H9 (cell line): ENCODE results near the gene HIGD2A. TPM values are rescaled to one million over a fixed set of nuclear protein-coding genes. Genes with fewer than 3 reads are reported as not detected.

Experiments used
- DNase-seq: peaks from one replicate; pipeline ENCODE4 v3.0.0-alpha.2; 2017
- H2AFZ ChIP-seq: one replicate; pipeline ENCODE4 v1.6.1; 2013; ENCODE audit warnings: mild to moderate bottlenecking, low read length, control low read depth, moderate library complexity
- H2AK5ac ChIP-seq: 2 replicates; pipeline ENCODE4 v1.6.1; 2013; ENCODE audit warnings: low read length, control low read depth, mixed read lengths; ENCODE audit not compliant: insufficient read length
- H2BK120ac ChIP-seq: one replicate; pipeline ENCODE4 v1.6.1; 2013; ENCODE audit warnings: low read depth, mild to moderate bottlenecking, low read length, control low read depth, inconsistent platforms; ENCODE audit not compliant: poor library complexity, severe bottlenecking
- H2BK12ac ChIP-seq: 2 replicates; pipeline ENCODE4 v1.6.1; 2013; ENCODE audit warnings: low read length, control low read depth, mixed read lengths, low read depth; ENCODE audit not compliant: insufficient read length
- H2BK15ac ChIP-seq: 2 replicates; pipeline ENCODE4 v1.6.1; 2013; ENCODE audit warnings: low read depth, low read length, control low read depth
- H2BK20ac ChIP-seq: one replicate; pipeline ENCODE4 v1.6.1; 2013; ENCODE audit warnings: low read depth, mild to moderate bottlenecking, low read length, control low read depth, inconsistent platforms; ENCODE audit not compliant: poor library complexity, severe bottlenecking
- H2BK5ac ChIP-seq: 2 replicates; pipeline ENCODE4 v1.6.1; 2013; ENCODE audit warnings: low read length, control low read depth, mixed read lengths; ENCODE audit not compliant: insufficient read length
- H3K14ac ChIP-seq: 2 replicates; pipeline ENCODE4 v1.6.1; 2013; ENCODE audit warnings: low read length, control low read depth; ENCODE audit not compliant: insufficient read depth
- H3K18ac ChIP-seq: 2 replicates; pipeline ENCODE4 v1.6.1; 2013; ENCODE audit warnings: low read depth, mild to moderate bottlenecking, mixed read lengths, low read length, control low read depth; ENCODE audit not compliant: insufficient read length
- H3K23ac ChIP-seq: 2 replicates; pipeline ENCODE4 v1.6.1; 2013; ENCODE audit warnings: low read length, control low read depth, mixed read lengths, low read depth; ENCODE audit not compliant: insufficient read length
- H3K23me2 ChIP-seq: 2 replicates; pipeline ENCODE4 v1.6.1; 2013; ENCODE audit warnings: low read depth, mild to moderate bottlenecking, mixed read lengths, low read length, control low read depth; ENCODE audit not compliant: insufficient read length, poor library complexity, severe bottlenecking
- H3K27ac ChIP-seq: 2 replicates; pipeline ENCODE4 v1.5.1; 2013; ENCODE audit warnings: low read length, control low read depth, mixed read lengths, low read depth; ENCODE audit not compliant: insufficient read length
- H3K27me3 ChIP-seq: 2 replicates; pipeline ENCODE4 v1.6.1; 2013; ENCODE audit warnings: low read length, control low read depth, inconsistent platforms; ENCODE audit not compliant: insufficient read depth
- H3K4ac ChIP-seq: 2 replicates; pipeline ENCODE4 v1.6.1; 2013; ENCODE audit warnings: low read depth, mild to moderate bottlenecking, control low read depth, inconsistent platforms, low read length, moderate library complexity
- H3K4me1 ChIP-seq: 2 replicates; pipeline ENCODE4 v1.6.1; 2013; ENCODE audit warnings: low read length, control low read depth, inconsistent platforms; ENCODE audit not compliant: insufficient read depth
- H3K4me2 ChIP-seq: 2 replicates; pipeline ENCODE4 v1.6.1; 2013; ENCODE audit warnings: low read length, control low read depth, mixed read lengths; ENCODE audit not compliant: insufficient read length, insufficient read depth
- H3K56ac ChIP-seq: 2 replicates; pipeline ENCODE4 v1.6.1; 2013; ENCODE audit warnings: low read depth, mild to moderate bottlenecking, mixed read lengths, low read length, control low read depth; ENCODE audit not compliant: insufficient read length
- H3K79me1 ChIP-seq: 2 replicates; pipeline ENCODE4 v1.6.1; 2013; ENCODE audit warnings: low read depth, mild to moderate bottlenecking, moderate library complexity, low read length, control low read depth, inconsistent platforms; ENCODE audit not compliant: insufficient read depth, poor library complexity, severe bottlenecking
- H3K79me2 ChIP-seq: 2 replicates; pipeline ENCODE4 v1.6.1; 2013; ENCODE audit warnings: low read length, control low read depth, inconsistent platforms; ENCODE audit not compliant: insufficient read depth
- H3K9ac ChIP-seq: 2 replicates; pipeline ENCODE4 v1.6.1; 2013; ENCODE audit warnings: low read length, control low read depth, mixed read lengths; ENCODE audit not compliant: insufficient read length; ENCODE audit errors: extremely low read depth
- H3K9me3 ChIP-seq: one replicate; pipeline ENCODE4 v1.6.1; 2013; ENCODE audit warnings: low read depth, low read length, inconsistent platforms; ENCODE audit not compliant: control insufficient read depth
- H3T11ph ChIP-seq: one replicate; pipeline ENCODE4 v1.6.1; 2013; ENCODE audit warnings: mild to moderate bottlenecking, low read length, control low read depth, inconsistent platforms
- H4K20me1 ChIP-seq: one replicate; pipeline ENCODE4 v1.6.1; 2013; ENCODE audit not compliant: control insufficient read depth, insufficient read length, insufficient read depth
- H4K5ac ChIP-seq: 2 replicates; pipeline ENCODE4 v1.6.1; 2013; ENCODE audit warnings: low read depth, mild to moderate bottlenecking, mixed read lengths, low read length, control low read depth; ENCODE audit not compliant: insufficient read length
- H4K8ac ChIP-seq: replicated peaks from 2 replicates; pipeline ENCODE4 v1.6.1; 2013; ENCODE audit warnings: low read length, control low read depth, mixed read lengths, low read depth; ENCODE audit not compliant: insufficient read length
- H4K91ac ChIP-seq: 2 replicates; pipeline ENCODE4 v1.6.1; 2013; ENCODE audit warnings: low read depth, mild to moderate bottlenecking, moderate library complexity, mixed read lengths, low read length, control low read depth; ENCODE audit not compliant: insufficient read length
- H3K27ac Mint-ChIP-seq, 3 experiments: 2 replicates in 2 of 3; 3 replicates in 1 of 3; pipeline ENCODE4 v1.8.0; 2020 to 2021; ENCODE audit warnings: mixed read lengths in 3 of 3, mild to moderate bottlenecking in 1 of 3, moderate library complexity in 1 of 3
- H3K27me3 Mint-ChIP-seq: 2 replicates; pipeline ENCODE4 v1.8.0; 2021; ENCODE audit warnings: low read depth, mild to moderate bottlenecking, moderate library complexity, mixed read lengths
- H3K36me3 Mint-ChIP-seq, 3 experiments: 2 replicates in 2 of 3; 3 replicates in 1 of 3; pipeline ENCODE4 v1.8.0; 2020 to 2021; ENCODE audit warnings: low read depth in 3 of 3, mixed read lengths in 3 of 3; ENCODE audit not compliant: insufficient read depth in 1 of 3
- H3K4me1 Mint-ChIP-seq, 2 experiments: 2 replicates each; pipeline ENCODE4 v1.8.0; 2020; ENCODE audit warnings: mixed read lengths in 2 of 2
- H3K4me3 Mint-ChIP-seq, 2 experiments: 2 replicates in 1 of 2; 3 replicates in 1 of 2; pipeline ENCODE4 v1.8.0; 2020 to 2021; ENCODE audit warnings: mild to moderate bottlenecking in 2 of 2, mixed read lengths in 2 of 2, moderate library complexity in 1 of 2
- H3K9me3 Mint-ChIP-seq, 2 experiments: 2 replicates in 1 of 2; 3 replicates in 1 of 2; pipeline ENCODE4 v1.8.0; 2020; ENCODE audit warnings: mild to moderate bottlenecking in 2 of 2, mixed read lengths in 2 of 2, moderate library complexity in 1 of 2
- WGBS: extraction: QIAGEN DNeasy Blood & Tissue Kit; methylation state at CpG from one replicate; pipeline ENCODE4 v1.1.7; 2013; ENCODE audit warnings: missing lambda C conversion rate, low lambda C conversion rate, mixed read lengths; ENCODE audit not compliant: insufficient read length; ENCODE audit errors: extremely low coverage; 5-methylcytosine and 5-hydroxymethylcytosine counted together
- long read RNA-seq: library from polyadenylated mRNA; unstranded; transcript quantifications from one replicate; pipeline ENCODE4 v2.0.0, GENCODE V29; 2020
- total RNA-seq: library from RNA; stranded (reverse); gene quantifications from 2 replicates; pipeline ENCODE4 v1.2.1, GENCODE V29; 2021
- TF ChIP-seq, protein P1 (sequence below): fragments of 200-600 bp; sonication (generic); conservative IDR thresholded peaks from 3 replicates; pipeline ENCODE4 v1.8.0; 2021; ENCODE audit warnings: antibody characterized with exemption, mild to moderate bottlenecking

HIGD2A gene, protein sequence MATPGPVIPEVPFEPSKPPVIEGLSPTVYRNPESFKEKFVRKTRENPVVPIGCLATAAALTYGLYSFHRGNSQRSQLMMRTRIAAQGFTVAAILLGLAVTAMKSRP
- total RNA-seq, result 92.3 and 92.8 TPM in 2 replicates
- long read RNA-seq, transcript HIGD2A-201 (2 exons, 668 nt), result major isoform, 38 of 38 reads
- long read RNA-seq, partial matches to known transcripts, result 0 of 38 reads
- long read RNA-seq, other reads (novel, unspliced or antisense), result 0 of 38 reads

DNA sequence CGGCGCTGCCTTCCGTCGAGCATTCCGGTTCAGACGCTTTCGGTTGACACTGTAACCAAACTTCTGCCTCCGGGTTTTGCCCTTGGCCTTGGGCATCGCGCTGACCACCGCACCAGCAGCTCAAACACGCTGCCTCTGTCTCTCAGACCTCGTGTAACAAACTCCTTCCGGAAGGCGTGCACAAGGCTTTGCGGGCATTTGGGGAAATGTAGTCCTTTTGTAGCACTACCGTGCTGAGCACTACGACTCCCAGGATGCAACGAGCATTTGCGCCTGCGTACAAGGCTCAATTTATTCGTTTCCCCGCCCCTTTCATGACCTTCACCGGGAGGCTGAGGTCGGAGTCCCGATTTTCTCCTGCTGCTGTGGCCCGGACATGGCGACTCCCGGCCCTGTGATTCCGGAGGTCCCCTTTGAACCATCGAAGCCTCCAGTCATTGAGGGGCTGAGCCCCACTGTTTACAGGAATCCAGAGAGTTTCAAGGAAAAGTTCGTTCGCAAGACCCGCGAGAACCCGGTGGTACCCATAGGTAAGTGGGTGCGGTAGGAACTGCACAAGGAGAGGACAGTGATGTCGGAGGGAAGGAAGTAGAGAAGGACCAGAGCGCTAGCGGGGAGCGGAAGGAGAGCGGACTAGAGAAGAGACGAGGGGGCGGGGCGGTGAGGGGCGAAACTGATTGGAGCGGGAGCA lies at the start of gene HIGD2A, which contains the start of gene NOP16:
Gene HIGD2A (plus strand): TSS at position 308 of the 691 bp plus-strand sequence. CDS start 69 bp downstream, at position 377.
Gene NOP16 (minus strand): TSS at position 155 of the 691 bp plus-strand sequence. CDS start 59 bp downstream, at position 96.
- peak within 1 kb of the TSS; percentile 100 for H3K27ac Mint-ChIP-seq
- H3K9me3 Mint-ChIP-seq, result peaks cover 0 to 3% of the 10 kb centered on the region in 2 experiments; a peak in 1 of 5 replicates
- Histone ChIP-seq H3K14ac (peak within 1 kb of the TSS; percentile 55; the same call in 1 of the 2 replicates), H3K9me3 (no peaks in the 10 kb centered on the region), H4K8ac (no peak within 1 kb of the TSS), H3K27ac (peak within 1 kb of the TSS; percentile 0), H3K56ac (no peak within 1 kb of the TSS), H3K23ac (no peak within 1 kb of the TSS), H3T11ph (no peak within 1 kb of the TSS), H4K20me1 (no peaks in the 10 kb centered on the region), H3K23me2 (peaks cover 7% of the 10 kb centered on the region), H4K5ac (no peak within 1 kb of the TSS), H3K4me2 (peak within 1 kb of the TSS; percentile 89), H2BK5ac (no peak within 1 kb of the TSS), H2BK120ac (no peak within 1 kb of the TSS), H3K79me1 (no peaks in the 10 kb centered on the region), H3K18ac (peak within 1 kb of the TSS; percentile 73), H3K4me1 (no peaks in the 10 kb centered on the region), H4K91ac (no peak within 1 kb of the TSS), H3K27me3 (no peaks in the 10 kb centered on the region), H2AFZ (no peak within 1 kb of the TSS), H3K79me2 (peaks cover 8% of the 10 kb centered on the region; the same call in 1 of the 2 replicates), H2AK5ac (no peak within 1 kb of the TSS), H2BK15ac (no peak within 1 kb of the TSS), H2BK12ac (no peak within 1 kb of the TSS), H3K4ac (no peak within 1 kb of the TSS), H2BK20ac (no peak within 1 kb of the TSS), H3K9ac (peak within 1 kb of the TSS; percentile 77)
- no peaks in the 10 kb centered on the region for H3K27me3 Mint-ChIP-seq
- H3K36me3 Mint-ChIP-seq, result peaks cover 30 to 51% (median 36%) of the 10 kb centered on the region in 3 experiments
- H3K4me3 Mint-ChIP-seq, result peak within 1 kb of the TSS; percentile 97 to 99
- WGBS, result no CpG with 5 or more reads among the region's 47 CpGs
- TF ChIP-seq, protein P1, sequence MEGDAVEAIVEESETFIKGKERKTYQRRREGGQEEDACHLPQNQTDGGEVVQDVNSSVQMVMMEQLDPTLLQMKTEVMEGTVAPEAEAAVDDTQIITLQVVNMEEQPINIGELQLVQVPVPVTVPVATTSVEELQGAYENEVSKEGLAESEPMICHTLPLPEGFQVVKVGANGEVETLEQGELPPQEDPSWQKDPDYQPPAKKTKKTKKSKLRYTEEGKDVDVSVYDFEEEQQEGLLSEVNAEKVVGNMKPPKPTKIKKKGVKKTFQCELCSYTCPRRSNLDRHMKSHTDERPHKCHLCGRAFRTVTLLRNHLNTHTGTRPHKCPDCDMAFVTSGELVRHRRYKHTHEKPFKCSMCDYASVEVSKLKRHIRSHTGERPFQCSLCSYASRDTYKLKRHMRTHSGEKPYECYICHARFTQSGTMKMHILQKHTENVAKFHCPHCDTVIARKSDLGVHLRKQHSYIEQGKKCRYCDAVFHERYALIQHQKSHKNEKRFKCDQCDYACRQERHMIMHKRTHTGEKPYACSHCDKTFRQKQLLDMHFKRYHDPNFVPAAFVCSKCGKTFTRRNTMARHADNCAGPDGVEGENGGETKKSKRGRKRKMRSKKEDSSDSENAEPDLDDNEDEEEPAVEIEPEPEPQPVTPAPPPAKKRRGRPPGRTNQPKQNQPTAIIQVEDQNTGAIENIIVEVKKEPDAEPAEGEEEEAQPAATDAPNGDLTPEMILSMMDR, result no peak
- peak; percentile 99 for DNase-seq
- peaks cover 12% of the 10 kb centered on the region in 2 experiments for H3K4me1 Mint-ChIP-seq
